ENCODE measurements around the gene SEMA3E.

DNA sequence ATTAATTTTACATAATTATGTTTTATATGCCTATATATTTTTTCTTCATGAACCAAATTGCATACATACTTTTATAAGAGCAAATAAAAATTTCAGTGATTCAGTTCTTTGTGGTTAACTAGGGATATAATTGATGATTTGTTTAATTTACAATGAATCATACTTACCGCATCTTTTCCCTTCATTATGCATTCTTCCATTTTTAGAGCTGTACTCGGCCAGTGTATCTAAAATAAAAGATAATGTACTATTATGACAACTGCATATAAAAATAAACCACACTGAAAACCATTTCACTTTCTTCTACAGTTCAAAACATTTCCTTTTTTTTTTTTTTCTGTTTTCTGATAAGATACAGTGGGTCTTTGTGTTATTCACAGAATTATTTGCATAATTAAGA is 179.9 kb downstream of the SEMA3E start:
- TF ChIP-seq CTCF (IDR thresholded peaks at IDR 0.05; ENCODE audit: low read depth, low read length) = no peak
- TF ChIP-seq EZH2phosphoT487 (IDR thresholded peaks at IDR 0.05; ENCODE audit: low read depth) = no peak
